Sigmoid colon (tissue), 7 donors: Measurements from ENCODE around the gene TNPO1. TPM values are rescaled to one million over a fixed set of nuclear protein-coding genes. Genes with fewer than 3 reads are reported as not detected.

ENCODE experiments used
- DNase-seq: peaks from one replicate; pipeline ENCODE4 v3.0.0-alpha.2; 2019
- H3K27ac ChIP-seq, 4 donors: fragments of 200-600 bp; sonication (generic); one replicate each; pipeline ENCODE4 v1.5.1; 2016 to 2019; ENCODE audit warnings: mild to moderate bottlenecking in 1 of 4
- H3K27me3 ChIP-seq, 3 donors: fragments of 200-600 bp; sonication (generic); one replicate each; pipeline ENCODE4 v1.5.1; 2019; ENCODE audit warnings: mild to moderate bottlenecking in 1 of 3
- H3K36me3 ChIP-seq, 4 donors: fragments of 200-600 bp; sonication (generic); one replicate each; pipeline ENCODE4 v1.5.1; 2016 to 2019
- H3K4me1 ChIP-seq, 4 donors: fragments of 200-600 bp; sonication (generic); one replicate each; pipeline ENCODE4 v1.5.1; 2017 to 2019
- H3K4me3 ChIP-seq, 4 donors: fragments of 200-600 bp; sonication (generic); one replicate each; pipeline ENCODE4 v1.5.1; 2017 to 2019; ENCODE audit warnings: mild to moderate bottlenecking in 2 of 4, moderate library complexity in 1 of 4
- H3K9me3 ChIP-seq, 4 donors: fragments of 200-600 bp in 3 of 4; sonication (generic) in 3 of 4; one replicate each; pipeline versions ENCODE4 v1.5.1 to v1.6.1; 2013 to 2019
- EP300 ChIP-seq, 4 donors: sonication (generic); formaldehyde crosslinking; IDR thresholded peaks; one replicate each; pipeline ENCODE4 v1.6.1; 2017; ENCODE audit warnings: antibody characterized with exemption in 4 of 4
- POLR2A ChIP-seq, 2 donors: fragments of 450-650 bp; IDR thresholded peaks; one replicate each; pipeline ENCODE4 v1.6.1; 2016; ENCODE audit warnings: antibody characterized with exemption in 2 of 2, mild to moderate bottlenecking in 2 of 2, moderate library complexity in 2 of 2
- POLR2AphosphoS5 ChIP-seq, 4 donors: sonication (generic); formaldehyde crosslinking; IDR thresholded peaks; one replicate each; pipeline ENCODE4 v1.6.1; 2017; ENCODE audit warnings: antibody characterized with exemption in 4 of 4
- WGBS, 2 donors: extraction: QIAGEN DNeasy Blood & Tissue Kit; methylation state at CpG; one replicate each; pipeline ENCODE4 v1.1.7; 2013; 5-methylcytosine and 5-hydroxymethylcytosine counted together
- intact Hi-C: fragments of 100-400 bp; cut with DNase I; formaldehyde crosslinking; loops from one replicate; pipeline ENCODE4 v1.15.1; 2023
- polyA plus RNA-seq, 3 donors: library from polyadenylated mRNA; stranded (reverse); fragments of 200-250 nt; gene quantifications; one replicate each; pipeline ENCODE4 v1.2.3, GENCODE V29; 2013
- total RNA-seq, 4 donors: library from RNA; depleted of rRNA; stranded (reverse); fragments of >200 nt; gene quantifications; one replicate each; pipeline ENCODE4 v1.1.0, GENCODE V29; 2016
- TF ChIP-seq, protein P1 (sequence below), 4 experiments: fragments of 450-650 bp in 3 of 4; fragments of 200-600 bp in 1 of 4; IDR thresholded peaks; one replicate each; pipeline ENCODE4 v1.5.1; 2016 to 2019; ENCODE audit warnings: antibody characterized with exemption in 4 of 4, mild to moderate bottlenecking in 3 of 4, moderate library complexity in 2 of 4
- donor health status: healthy with polysubstance abuse.
- donor health status: Bipolar disorder and iron deficiency.
- donor health status: healthy.

TNPO1 gene
- total and polyA plus RNA-seq, 7 donors, result 18.6 to 145 (median 86.2) TPM

- Histone ChIP-seq H3K9me3 (no peaks in the 10 kb centered on the region), H3K36me3 (no peaks in the 10 kb centered on the region), H3K4me1 (peaks cover 0 to 44% (median 42%) of the 10 kb centered on the region in 4 donors), H3K27me3 (no peaks in the 10 kb centered on the region), H3K27ac (no peak overlapping the region), H3K4me3 (no peak overlapping the region)
- DNase-seq, result no peak
- TF ChIP-seq EP300 (IDR thresholded peaks at IDR 0.05) (no peak), POLR2AphosphoS5 (IDR thresholded peaks at IDR 0.05) (no peak), POLR2A (IDR thresholded peaks at IDR 0.05) (no peak)
- TF ChIP-seq, protein P1, sequence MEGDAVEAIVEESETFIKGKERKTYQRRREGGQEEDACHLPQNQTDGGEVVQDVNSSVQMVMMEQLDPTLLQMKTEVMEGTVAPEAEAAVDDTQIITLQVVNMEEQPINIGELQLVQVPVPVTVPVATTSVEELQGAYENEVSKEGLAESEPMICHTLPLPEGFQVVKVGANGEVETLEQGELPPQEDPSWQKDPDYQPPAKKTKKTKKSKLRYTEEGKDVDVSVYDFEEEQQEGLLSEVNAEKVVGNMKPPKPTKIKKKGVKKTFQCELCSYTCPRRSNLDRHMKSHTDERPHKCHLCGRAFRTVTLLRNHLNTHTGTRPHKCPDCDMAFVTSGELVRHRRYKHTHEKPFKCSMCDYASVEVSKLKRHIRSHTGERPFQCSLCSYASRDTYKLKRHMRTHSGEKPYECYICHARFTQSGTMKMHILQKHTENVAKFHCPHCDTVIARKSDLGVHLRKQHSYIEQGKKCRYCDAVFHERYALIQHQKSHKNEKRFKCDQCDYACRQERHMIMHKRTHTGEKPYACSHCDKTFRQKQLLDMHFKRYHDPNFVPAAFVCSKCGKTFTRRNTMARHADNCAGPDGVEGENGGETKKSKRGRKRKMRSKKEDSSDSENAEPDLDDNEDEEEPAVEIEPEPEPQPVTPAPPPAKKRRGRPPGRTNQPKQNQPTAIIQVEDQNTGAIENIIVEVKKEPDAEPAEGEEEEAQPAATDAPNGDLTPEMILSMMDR (IDR thresholded peaks at IDR 0.05), result no peak
- 58 to 79% methylated on average over 5 of the region's 5 CpGs for WGBS, 2 donors
- intact Hi-C loops, result no loop called here
Observed at GRCh38 chr5:72840041-72840440, 23.6 kb downstream of the TNPO1 start.

GRCh38 chr5:72841756-72842535, 25.5 kb downstream of the TNPO1 start:
- Histone ChIP-seq H3K9me3 (no peaks in the 10 kb centered on the region), H3K4me1 (peaks cover 0 to 58% (median 43%) of the 10 kb centered on the region in 4 donors), H3K27me3 (no peaks in the 10 kb centered on the region), H3K36me3 (no peaks in the 10 kb centered on the region), H3K4me3 (no peak overlapping the region), H3K27ac (peak overlapping the region in 1 of 4 donors; percentile 7)
- DNase-seq, result no peak
- intact Hi-C loops, result no loop called here
- 90% methylated on average over 1 of the region's 1 CpG for WGBS, 2 donors
- no peak for TF ChIP-seq POLR2AphosphoS5 (IDR thresholded peaks at IDR 0.05)
- TF ChIP-seq POLR2A (IDR thresholded peaks at IDR 0.05), result no peak
- no peak for TF ChIP-seq EP300 (IDR thresholded peaks at IDR 0.05)
- TF ChIP-seq, protein P1 (IDR thresholded peaks at IDR 0.05), result no peak

DNA sequence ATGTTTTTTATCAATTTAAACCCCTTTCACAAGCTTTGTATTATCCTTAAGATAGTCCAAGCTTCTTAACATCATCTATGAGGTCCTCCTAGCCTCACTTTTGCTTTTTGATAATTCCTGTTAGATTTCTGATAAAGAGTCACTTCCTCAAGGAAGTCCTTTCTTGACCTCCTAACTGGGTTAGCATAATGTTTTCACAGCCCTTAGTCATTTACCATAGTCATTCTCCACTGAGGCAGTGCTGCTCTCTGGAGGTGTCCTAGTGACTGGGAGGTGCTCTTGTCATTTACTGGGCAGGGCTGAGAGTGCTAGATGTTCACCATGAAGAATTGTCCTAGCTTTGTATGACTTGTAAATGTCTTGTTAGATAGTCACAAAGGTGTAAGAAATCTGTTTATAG, 26.4 kb downstream of the TNPO1 start:
- Histone ChIP-seq H3K36me3 (no peaks in the 10 kb centered on the region), H3K27ac (no peak overlapping the region), H3K9me3 (no peaks in the 10 kb centered on the region), H3K27me3 (no peaks in the 10 kb centered on the region), H3K4me1 (peaks cover 0 to 67% (median 49%) of the 10 kb centered on the region in 4 donors), H3K4me3 (no peak overlapping the region)
- intact Hi-C loops, result no loop called here
- no peak for TF ChIP-seq POLR2AphosphoS5 (IDR thresholded peaks at IDR 0.05)
- TF ChIP-seq EP300 (IDR thresholded peaks at IDR 0.05), result no peak
- TF ChIP-seq, protein P1 (IDR thresholded peaks at IDR 0.05), result no peak
- no peak for TF ChIP-seq POLR2A (IDR thresholded peaks at IDR 0.05)
- no peak for DNase-seq

- H3K27ac ChIP-seq, result no peak overlapping the region
- H3K4me1 ChIP-seq, result peaks cover 0 to 56% (median 36%) of the 10 kb centered on the region in 4 donors
- no peak for TF ChIP-seq POLR2A (IDR thresholded peaks at IDR 0.05)
- TF ChIP-seq EP300 (IDR thresholded peaks at IDR 0.05), result no peak
- H3K4me3 ChIP-seq, result no peak overlapping the region
- H3K9me3 ChIP-seq, result no peaks in the 10 kb centered on the region
- H3K27me3 ChIP-seq, result no peaks in the 10 kb centered on the region
- intact Hi-C loops, result no loop called here
- H3K36me3 ChIP-seq, result no peaks in the 10 kb centered on the region
- DNase-seq, result no peak
Observed at GRCh38 chr5:72844218-72844603, 27.8 kb downstream of the TNPO1 start.

DNA sequence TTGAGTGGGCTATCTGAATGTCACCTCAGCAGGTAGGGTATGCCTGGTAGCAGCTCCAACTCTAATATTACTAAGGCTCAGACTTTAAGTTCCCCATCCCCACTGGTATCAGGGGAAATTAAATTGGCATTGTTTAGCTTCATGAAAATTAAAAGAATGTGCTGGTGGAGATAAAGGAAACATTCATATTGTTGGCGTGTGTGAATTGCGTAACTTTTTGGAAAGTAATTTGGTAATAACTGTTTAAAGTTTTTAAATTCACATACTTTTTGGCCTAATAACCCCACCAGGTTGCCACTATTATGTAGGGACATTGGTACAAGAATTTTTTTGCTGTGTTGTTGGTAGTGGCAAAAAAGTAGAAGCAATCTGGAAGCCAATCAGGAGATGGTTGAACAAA, 29.4 kb downstream of the TNPO1 start:
- Histone ChIP-seq H3K4me1 (peaks cover 0 to 63% (median 45%) of the 10 kb centered on the region in 4 donors), H3K27ac (no peak overlapping the region), H3K27me3 (no peaks in the 10 kb centered on the region), H3K36me3 (no peaks in the 10 kb centered on the region), H3K4me3 (no peak overlapping the region), H3K9me3 (no peaks in the 10 kb centered on the region)
- no peak for DNase-seq
- TF ChIP-seq POLR2A (IDR thresholded peaks at IDR 0.05) (no peak), EP300 (IDR thresholded peaks at IDR 0.05) (no peak), POLR2AphosphoS5 (IDR thresholded peaks at IDR 0.05) (no peak)
- TF ChIP-seq, protein P1 (IDR thresholded peaks at IDR 0.05), result no peak
- WGBS, 2 donors, result 88 to 90% methylated on average over 2 of the region's 2 CpGs
- intact Hi-C loops, result loop anchor here (5.0 kb wide), 1 partner anchor 111 kb away; the partner anchor contains the start of gene FCHO2
